ENCODE results near the gene STAB1. TPM values are rescaled to one million over a fixed set of nuclear protein-coding genes. Genes with fewer than 3 reads are reported as not detected.

STAB1 gene
- total and polyA plus RNA-seq, 3 donors from 2014 or later: 41.7 to 71.9 (median 58.6) TPM

DNA sequence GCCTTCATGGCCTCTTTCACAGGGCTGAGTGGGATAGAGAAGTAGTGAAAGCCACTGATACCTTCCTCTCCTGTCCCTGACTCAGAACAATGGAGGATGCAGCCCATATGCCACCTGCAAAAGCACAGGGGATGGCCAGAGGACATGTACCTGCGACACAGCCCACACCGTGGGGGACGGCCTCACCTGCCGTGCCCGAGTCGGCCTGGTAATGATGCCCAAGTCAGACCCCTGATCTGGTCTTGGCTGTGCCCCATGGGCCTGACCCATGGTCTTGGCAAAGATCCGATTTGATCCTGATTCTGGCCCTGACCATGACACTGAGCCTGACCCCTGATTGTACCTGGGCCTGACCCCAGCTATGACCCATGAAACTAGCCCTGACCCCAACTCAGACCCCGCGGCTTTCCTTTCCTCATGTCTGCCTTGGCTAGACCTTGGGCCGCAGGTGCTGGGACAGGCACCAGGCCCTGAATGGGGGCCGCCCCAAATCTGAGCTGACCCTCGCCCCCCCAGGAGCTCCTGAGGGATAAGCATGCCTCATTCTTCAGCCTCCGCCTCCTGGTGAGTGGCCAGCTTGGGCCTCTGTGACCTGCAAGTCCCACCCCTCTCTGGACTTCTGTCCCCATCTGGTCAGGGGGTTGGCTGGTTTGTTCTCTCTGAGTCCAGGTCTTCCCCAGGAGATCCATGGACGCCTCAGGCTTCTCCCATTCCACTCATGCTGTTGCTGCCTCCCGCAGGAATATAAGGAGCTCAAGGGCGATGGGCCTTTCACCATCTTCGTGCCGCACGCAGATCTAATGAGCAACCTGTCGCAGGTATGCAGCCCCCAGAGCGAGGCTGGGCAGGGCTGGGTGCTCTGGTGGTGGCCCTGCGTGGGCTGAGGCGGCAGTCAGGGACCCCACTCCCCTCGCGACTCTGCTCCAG lies 22.9 kb downstream of the STAB1 start:
- peak overlapping the region in 1 of 2 donors; percentile 35 for H3K4me3 ChIP-seq
- H3K36me3 ChIP-seq (ENCODE audit: low read depth, missing control alignments): no peaks in the 10 kb centered on the region
- intact Hi-C loops (cut with DNase I; ENCODE audit: low total_unique reads): no loop called here
- no peaks in the 10 kb centered on the region for H3K4me1 ChIP-seq
- H3K9me3 ChIP-seq: no peaks in the 10 kb centered on the region
- no peak overlapping the region for H3K27ac ChIP-seq
- TF ChIP-seq, protein P1, sequence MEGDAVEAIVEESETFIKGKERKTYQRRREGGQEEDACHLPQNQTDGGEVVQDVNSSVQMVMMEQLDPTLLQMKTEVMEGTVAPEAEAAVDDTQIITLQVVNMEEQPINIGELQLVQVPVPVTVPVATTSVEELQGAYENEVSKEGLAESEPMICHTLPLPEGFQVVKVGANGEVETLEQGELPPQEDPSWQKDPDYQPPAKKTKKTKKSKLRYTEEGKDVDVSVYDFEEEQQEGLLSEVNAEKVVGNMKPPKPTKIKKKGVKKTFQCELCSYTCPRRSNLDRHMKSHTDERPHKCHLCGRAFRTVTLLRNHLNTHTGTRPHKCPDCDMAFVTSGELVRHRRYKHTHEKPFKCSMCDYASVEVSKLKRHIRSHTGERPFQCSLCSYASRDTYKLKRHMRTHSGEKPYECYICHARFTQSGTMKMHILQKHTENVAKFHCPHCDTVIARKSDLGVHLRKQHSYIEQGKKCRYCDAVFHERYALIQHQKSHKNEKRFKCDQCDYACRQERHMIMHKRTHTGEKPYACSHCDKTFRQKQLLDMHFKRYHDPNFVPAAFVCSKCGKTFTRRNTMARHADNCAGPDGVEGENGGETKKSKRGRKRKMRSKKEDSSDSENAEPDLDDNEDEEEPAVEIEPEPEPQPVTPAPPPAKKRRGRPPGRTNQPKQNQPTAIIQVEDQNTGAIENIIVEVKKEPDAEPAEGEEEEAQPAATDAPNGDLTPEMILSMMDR (IDR thresholded peaks at IDR 0.05): no peak
- no peak for TF ChIP-seq POLR2A (IDR thresholded peaks at IDR 0.05)
- H3K27me3 ChIP-seq: no peaks in the 10 kb centered on the region
- 70 to 100% methylated on average over 6 to 25 of the region's 25 CpGs for WGBS, 2 donors
- DNase-seq: no peak

DNA sequence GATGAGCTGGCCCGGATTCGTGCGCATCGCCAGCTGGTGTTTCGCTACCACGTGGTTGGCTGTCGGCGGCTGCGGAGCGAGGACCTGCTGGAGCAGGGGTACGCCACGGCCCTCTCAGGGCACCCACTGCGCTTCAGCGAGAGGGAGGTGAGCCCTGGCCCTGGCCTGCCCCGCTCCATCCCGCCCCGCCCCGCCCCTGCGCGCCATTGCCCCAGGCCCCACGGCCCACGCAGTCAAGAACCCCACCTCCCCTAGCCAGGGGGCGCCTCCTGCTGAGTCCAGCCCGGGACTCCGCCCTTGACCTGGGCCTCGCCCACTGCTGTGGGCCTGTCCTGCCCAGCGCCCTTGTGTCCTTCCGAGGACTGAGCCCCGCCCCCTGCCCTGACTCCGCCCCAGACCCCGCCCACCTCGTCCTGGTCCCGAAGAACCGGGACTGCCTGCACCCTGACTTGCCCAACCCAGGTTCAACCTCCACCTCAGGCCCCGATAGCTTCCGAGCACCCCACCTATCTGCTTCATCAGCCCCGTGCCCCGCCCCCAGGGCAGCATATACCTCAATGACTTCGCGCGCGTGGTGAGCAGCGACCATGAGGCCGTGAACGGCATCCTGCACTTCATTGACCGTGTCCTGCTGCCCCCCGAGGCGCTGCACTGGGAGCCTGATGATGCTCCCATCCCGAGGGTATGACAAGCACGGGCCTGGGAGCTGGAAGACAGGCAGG lies 23.7 kb downstream of the STAB1 start:
- no peak for TF ChIP-seq POLR2A (IDR thresholded peaks at IDR 0.05)
- TF ChIP-seq, protein P1 (IDR thresholded peaks at IDR 0.05): no peak
- intact Hi-C loops (cut with DNase I; ENCODE audit: low total_unique reads): no loop called here
- peak overlapping the region in 1 of 2 donors; percentile 35 for H3K4me3 ChIP-seq
- H3K27ac ChIP-seq: no peak overlapping the region
- no peaks in the 10 kb centered on the region for H3K4me1 ChIP-seq
- no peaks in the 10 kb centered on the region for H3K9me3 ChIP-seq
- DNase-seq: no peak
- WGBS, 2 donors: 35 to 53% methylated on average over 16 to 49 of the region's 50 CpGs
- no peaks in the 10 kb centered on the region for H3K36me3 ChIP-seq (ENCODE audit: low read depth, missing control alignments)
- H3K27me3 ChIP-seq: no peaks in the 10 kb centered on the region

DNA sequence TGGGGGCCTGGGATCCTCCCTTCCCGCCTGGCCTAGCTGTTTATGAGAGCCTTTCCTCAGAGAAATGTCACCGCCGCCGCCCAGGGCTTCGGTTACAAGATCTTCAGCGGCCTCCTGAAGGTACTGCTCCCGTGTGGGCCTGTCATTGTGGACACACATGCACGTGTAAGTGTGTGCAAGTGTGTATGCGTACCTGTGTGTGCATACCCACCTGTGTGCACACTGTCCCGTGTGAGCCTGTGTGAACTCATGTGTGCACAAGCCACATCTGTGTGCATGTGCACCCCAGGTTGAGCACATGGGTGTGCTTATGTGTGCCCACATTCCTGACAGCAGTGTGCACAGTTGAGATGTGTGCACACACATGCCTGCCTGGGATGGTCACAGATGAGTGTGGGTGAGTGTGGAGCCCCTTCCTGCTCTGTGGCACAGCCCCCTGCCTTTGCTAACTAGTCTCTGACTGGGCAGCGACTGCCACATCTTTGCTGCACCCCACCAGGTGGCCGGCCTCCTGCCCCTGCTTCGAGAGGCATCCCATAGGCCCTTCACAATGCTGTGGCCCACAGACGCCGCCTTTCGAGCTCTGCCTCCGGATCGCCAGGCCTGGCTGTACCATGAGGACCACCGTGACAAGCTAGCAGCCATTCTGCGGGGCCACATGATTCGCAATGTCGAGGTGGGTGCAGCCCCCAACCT lies 24.5 kb downstream of the STAB1 start:
- Histone ChIP-seq H3K27me3 (no peaks in the 10 kb centered on the region), H3K4me3 (peak overlapping the region in 1 of 2 donors; percentile 35), H3K27ac (no peak overlapping the region), H3K36me3 (ENCODE audit: low read depth, missing control alignments) (no peaks in the 10 kb centered on the region), H3K9me3 (no peaks in the 10 kb centered on the region), H3K4me1 (no peaks in the 10 kb centered on the region)
- DNase-seq: no peak
- WGBS, 2 donors: 87 to 89% methylated on average over 9 to 22 of the region's 22 CpGs
- intact Hi-C loops (cut with DNase I; ENCODE audit: low total_unique reads): no loop called here
- TF ChIP-seq POLR2A (IDR thresholded peaks at IDR 0.05): no peak
- TF ChIP-seq, protein P1 (IDR thresholded peaks at IDR 0.05): no peak

DNA sequence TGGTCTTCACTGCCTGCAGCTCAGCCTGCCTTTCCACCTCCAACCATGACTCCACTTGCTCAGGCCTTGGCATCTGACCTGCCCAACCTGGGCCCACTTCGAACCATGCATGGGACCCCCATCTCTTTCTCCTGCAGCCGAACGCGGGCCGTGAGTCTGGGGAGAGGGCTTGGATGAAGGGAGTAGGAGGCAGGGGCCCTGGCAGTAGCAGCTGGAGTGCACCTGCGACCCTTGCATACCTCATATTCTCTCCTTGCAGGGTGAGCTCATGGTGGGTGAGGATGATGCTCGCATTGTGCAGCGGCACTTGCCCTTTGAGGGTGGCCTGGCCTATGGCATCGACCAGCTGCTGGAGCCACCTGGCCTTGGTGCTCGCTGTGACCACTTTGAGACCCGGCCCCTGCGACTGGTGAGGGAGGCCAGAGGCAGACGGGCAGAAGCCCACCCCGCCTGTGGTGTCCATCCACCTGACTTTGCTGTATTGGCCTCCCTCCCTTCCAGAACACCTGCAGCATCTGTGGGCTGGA lies 25.1 kb downstream of the STAB1 start:
- Histone ChIP-seq H3K4me3 (no peak overlapping the region), H3K36me3 (ENCODE audit: low read depth, missing control alignments) (no peaks in the 10 kb centered on the region), H3K27me3 (no peaks in the 10 kb centered on the region), H3K4me1 (no peaks in the 10 kb centered on the region), H3K27ac (no peak overlapping the region), H3K9me3 (no peaks in the 10 kb centered on the region)
- intact Hi-C loops (cut with DNase I; ENCODE audit: low total_unique reads): no loop called here
- TF ChIP-seq POLR2A (IDR thresholded peaks at IDR 0.05): no peak
- TF ChIP-seq, protein P1 (IDR thresholded peaks at IDR 0.05): no peak
- WGBS, 2 donors: 89 to 99% methylated on average over 9 to 14 of the region's 14 CpGs
- no peak for DNase-seq

All from testis (tissue), 3 donors.